OCI-LY7 (cell line): ENCODE results near the gene ABL1. TPM values are rescaled to one million over a fixed set of nuclear protein-coding genes. Genes with fewer than 3 reads are reported as not detected.

Experiments used
- BruUV-seq: library from RNA; stranded (reverse); fragments of 400-500 nt; replicated peaks from 2 replicates; lab custom pipeline; 2021; lab: Mats Ljungman, UMichigan
- CTCF ChIA-PET: fragments of 300-600 bp; sonication (Branson Sonifier 250); formaldehyde crosslinking; loops from one replicate; lab custom pipeline; 2022; ENCODE audit warnings: antibody characterized with exemption; ENCODE audit not compliant: unreplicated experiment; lab: Charles Lee
- POLR2A ChIA-PET: fragments of 300-600 bp; sonication (Branson Sonifier 250); formaldehyde crosslinking; loops from one replicate; lab custom pipeline; 2022; ENCODE audit warnings: antibody characterized with exemption; lab: Charles Lee
- DNase-seq: peaks from one replicate; pipeline ENCODE4 v3.0.0-alpha.2; 2015; ENCODE audit warnings: low spot score
- H2AFZ ChIP-seq: fragments of 200-600 bp; sonication (generic), shearing (Covaris generic); 2 replicates; pipeline ENCODE4 v1.6.1; 2014; ENCODE audit warnings: mild to moderate bottlenecking, antibody characterized with exemption, low read length, moderate library complexity
- H3K27ac ChIP-seq: fragments of 200-600 bp; sonication (generic); 2 replicates; pipeline ENCODE4 v1.5.1; 2014; ENCODE audit warnings: mixed run types, low read depth, mild to moderate bottlenecking, moderate library complexity, low read length, inconsistent platforms; ENCODE audit not compliant: poor library complexity, severe bottlenecking
- H3K36me3 ChIP-seq: fragments of 200-600 bp; sonication (generic); 2 replicates; pipeline ENCODE4 v1.6.1; 2014; ENCODE audit warnings: mild to moderate bottlenecking, antibody characterized with exemption, low read length, moderate library complexity, mixed read lengths; ENCODE audit not compliant: insufficient read depth
- H3K4me1 ChIP-seq: fragments of 200-600 bp; sonication (generic); 2 replicates; pipeline ENCODE4 v1.5.1; 2014; ENCODE audit warnings: mild to moderate bottlenecking, low read length; ENCODE audit not compliant: insufficient read depth, poor library complexity, severe bottlenecking
- H3K4me2 ChIP-seq: fragments of 200-600 bp; sonication (generic); 2 replicates; pipeline ENCODE4 v1.6.1; 2014; ENCODE audit warnings: mild to moderate bottlenecking, low read length
- H3K4me3 ChIP-seq: fragments of 200-600 bp; sonication (generic); 2 replicates; pipeline ENCODE4 v1.5.1; 2014; ENCODE audit warnings: mild to moderate bottlenecking, low read depth, low read length; ENCODE audit not compliant: poor library complexity, severe bottlenecking
- H3K79me2 ChIP-seq: fragments of 200-600 bp; sonication (generic); 2 replicates; pipeline ENCODE4 v1.6.1; 2016; ENCODE audit warnings: low read depth, mild to moderate bottlenecking, low read length, moderate library complexity, mixed read lengths; ENCODE audit not compliant: insufficient read depth
- H3K9me2 ChIP-seq: fragments of 200-600 bp; sonication (generic); 2 replicates; pipeline ENCODE4 v1.6.1; 2016; ENCODE audit warnings: mild to moderate bottlenecking, low read length, mixed read lengths; ENCODE audit not compliant: insufficient read depth
- H3K9me3 ChIP-seq: fragments of 200-600 bp; sonication (generic); 2 replicates; pipeline ENCODE4 v1.6.1; 2014; ENCODE audit warnings: mild to moderate bottlenecking, mixed run types, low read length, mixed read lengths
- H4K20me1 ChIP-seq: fragments of 200-600 bp; sonication (generic); 2 replicates; pipeline ENCODE4 v1.6.1; 2014; ENCODE audit warnings: mild to moderate bottlenecking, antibody characterized with exemption, low read length, moderate library complexity, mixed read lengths; ENCODE audit not compliant: insufficient read depth
- CTCF ChIP-seq: fragments of 200-600 bp; sonication (generic); conservative IDR thresholded peaks from 2 replicates; pipeline ENCODE4 v1.5.1; 2014; ENCODE audit warnings: mild to moderate bottlenecking, antibody characterized with exemption, low read length, moderate library complexity, mixed read lengths
- EZH2phosphoT487 ChIP-seq: fragments of 200-600 bp; sonication (generic); IDR thresholded peaks from 2 replicates; pipeline ENCODE4 v1.6.1; 2018; ENCODE audit warnings: low read depth, borderline replicate concordance, mild to moderate bottlenecking, mixed run types, antibody characterized with exemption, low read length, moderate library complexity, mixed read lengths
- intact Hi-C: fragments of 100-400 bp; cut with micrococcal nuclease; formaldehyde crosslinking; loops from one replicate; pipeline ENCODE4 v1.10.0; 2022; ENCODE audit not compliant: unreplicated experiment
- total RNA-seq, 2 experiments: library from RNA; depleted of rRNA in 1 of 2; stranded (reverse); fragments of >200 nt in 1 of 2; shearing (Covaris generic) in 1 of 2; gene quantifications; 2 replicates each; pipeline ENCODE4 v1.2.3, GENCODE V29; 2014 to 2022

Gene ABL1
- total RNA-seq, 2 experiments from 2014 or later = 8.1 to 28.3 TPM

- Histone ChIP-seq H3K79me2 (no peaks in the 10 kb centered on the region), H3K36me3 (no peaks in the 10 kb centered on the region), H2AFZ (no peak overlapping the region), H3K9me2 (no peaks in the 10 kb centered on the region), H3K4me3 (no peak overlapping the region), H3K27ac (no peak overlapping the region), H3K4me2 (no peak overlapping the region), H3K9me3 (no peaks in the 10 kb centered on the region), H3K4me1 (no peaks in the 10 kb centered on the region), H4K20me1 (no peaks in the 10 kb centered on the region)
- intact Hi-C loops = no loop called here
- no TSS peak for BruUV-seq
- no peak for TF ChIP-seq EZH2phosphoT487
- TF ChIP-seq CTCF = no peak
- ChIA-PET POLR2A (no interaction called here), CTCF (no interaction called here)
- DNase-seq = no peak
Measured at GRCh38 chr9:130817914-130818313, 17.1 kb upstream of the ABL1 start.

GRCh38 chr9:130820135-130820738 lies 14.8 kb upstream of the ABL1 start:
- no peak overlapping the region for H3K4me2 ChIP-seq
- intact Hi-C loops = no loop called here
- no peaks in the 10 kb centered on the region for H3K79me2 ChIP-seq
- TF ChIP-seq CTCF (no peak), EZH2phosphoT487 (no peak)
- ChIA-PET POLR2A (interaction anchor here (0.6 kb wide), 1 partner anchor 457 kb away, joined by 4 read pairs; no protein-coding TSS in a partner anchor), CTCF (no interaction called here)
- H3K4me1 ChIP-seq = no peaks in the 10 kb centered on the region
- BruUV-seq = no TSS peak
- no peaks in the 10 kb centered on the region for H3K9me2 ChIP-seq
- H3K27ac ChIP-seq = no peak overlapping the region
- no peak overlapping the region for H2AFZ ChIP-seq
- no peaks in the 10 kb centered on the region for H4K20me1 ChIP-seq
- no peaks in the 10 kb centered on the region for H3K9me3 ChIP-seq
- H3K4me3 ChIP-seq = no peak overlapping the region
- H3K36me3 ChIP-seq = no peaks in the 10 kb centered on the region
- DNase-seq = no peak

- Histone ChIP-seq H3K79me2 (no peaks in the 10 kb centered on the region), H3K27ac (no peak overlapping the region), H3K9me3 (peaks cover 2% of the 10 kb centered on the region), H3K4me1 (no peaks in the 10 kb centered on the region), H3K4me3 (no peak overlapping the region), H3K36me3 (no peaks in the 10 kb centered on the region), H3K4me2 (no peak overlapping the region), H3K9me2 (no peaks in the 10 kb centered on the region), H4K20me1 (no peaks in the 10 kb centered on the region), H2AFZ (no peak overlapping the region)
- ChIA-PET CTCF (no interaction called here), POLR2A (no interaction called here)
- no TSS peak for BruUV-seq
- no peak for DNase-seq
- TF ChIP-seq CTCF (no peak), EZH2phosphoT487 (no peak)
- intact Hi-C loops = no loop called here
Measured at GRCh38 chr9:130823435-130823834, 11.6 kb upstream of the ABL1 start.
